HG02623 (cell line): ENCODE results near the gene MYH14.
"Not testable (repeated sequence)": the region's sequence is repeated elsewhere in the genome, so short reads cannot be mapped to it uniquely, and the experiment has no call there.

Experiments used
- ATAC-seq: cut with Tn5 transposase; IDR thresholded peaks from one replicate; pipeline ENCODE4 v1.9.1; 2021; ENCODE audit warnings: moderate library complexity; ENCODE audit not compliant: unreplicated experiment

MYH14 gene

GRCh38 chr19:50330365-50331078 lies 127.1 kb downstream of the MYH14 start:
- ATAC-seq: no peak

DNA sequence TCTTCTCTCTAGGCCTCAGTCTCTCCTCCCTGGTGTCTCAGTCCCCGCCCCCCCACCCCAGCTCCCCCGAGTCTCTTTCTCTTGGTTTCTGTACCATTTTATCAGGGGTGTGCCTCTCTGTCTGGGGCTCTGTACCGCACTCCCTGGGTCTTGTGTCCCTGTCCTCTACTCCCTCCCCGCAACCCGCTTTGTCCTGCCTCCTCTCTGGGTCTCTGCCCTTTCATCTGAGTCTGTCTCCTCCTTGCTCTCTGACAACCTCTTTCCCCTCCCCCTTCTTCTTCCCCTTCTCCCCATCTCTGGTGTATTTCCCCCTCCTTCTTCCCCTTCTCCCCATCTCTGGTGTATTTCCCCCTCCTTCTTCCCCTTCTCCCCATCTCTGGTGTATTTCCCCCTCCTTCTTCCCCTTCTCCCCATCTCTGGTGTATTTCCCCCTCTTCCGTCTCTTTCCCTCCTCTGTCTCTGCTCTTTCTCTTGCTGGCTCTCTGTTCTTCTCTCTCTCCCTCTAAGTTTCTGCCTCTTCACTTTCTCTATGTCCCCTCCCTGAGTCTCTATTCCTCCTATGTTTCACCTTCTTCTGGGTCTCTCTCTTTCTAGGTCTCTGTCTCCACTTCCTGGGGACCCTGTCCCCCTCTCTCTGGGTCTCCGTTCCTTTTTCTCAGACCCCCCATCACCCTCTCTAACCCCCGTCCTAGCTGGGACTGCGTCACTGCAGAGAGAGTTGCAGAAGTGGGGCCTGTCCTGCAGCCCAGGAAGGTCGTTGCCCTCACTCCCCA lies 128.0 kb downstream of the MYH14 start:
- ATAC-seq: no peak

- no peak for ATAC-seq
Measured at GRCh38 chr19:50331994-50332243, 128.5 kb downstream of the MYH14 start.

- no peak for ATAC-seq
Measured at GRCh38 chr19:50332244-50333038, 129.0 kb downstream of the MYH14 start.

- peak; percentile 36 for ATAC-seq
Measured at GRCh38 chr19:50333235-50333736, 129.9 kb downstream of the MYH14 start.

DNA sequence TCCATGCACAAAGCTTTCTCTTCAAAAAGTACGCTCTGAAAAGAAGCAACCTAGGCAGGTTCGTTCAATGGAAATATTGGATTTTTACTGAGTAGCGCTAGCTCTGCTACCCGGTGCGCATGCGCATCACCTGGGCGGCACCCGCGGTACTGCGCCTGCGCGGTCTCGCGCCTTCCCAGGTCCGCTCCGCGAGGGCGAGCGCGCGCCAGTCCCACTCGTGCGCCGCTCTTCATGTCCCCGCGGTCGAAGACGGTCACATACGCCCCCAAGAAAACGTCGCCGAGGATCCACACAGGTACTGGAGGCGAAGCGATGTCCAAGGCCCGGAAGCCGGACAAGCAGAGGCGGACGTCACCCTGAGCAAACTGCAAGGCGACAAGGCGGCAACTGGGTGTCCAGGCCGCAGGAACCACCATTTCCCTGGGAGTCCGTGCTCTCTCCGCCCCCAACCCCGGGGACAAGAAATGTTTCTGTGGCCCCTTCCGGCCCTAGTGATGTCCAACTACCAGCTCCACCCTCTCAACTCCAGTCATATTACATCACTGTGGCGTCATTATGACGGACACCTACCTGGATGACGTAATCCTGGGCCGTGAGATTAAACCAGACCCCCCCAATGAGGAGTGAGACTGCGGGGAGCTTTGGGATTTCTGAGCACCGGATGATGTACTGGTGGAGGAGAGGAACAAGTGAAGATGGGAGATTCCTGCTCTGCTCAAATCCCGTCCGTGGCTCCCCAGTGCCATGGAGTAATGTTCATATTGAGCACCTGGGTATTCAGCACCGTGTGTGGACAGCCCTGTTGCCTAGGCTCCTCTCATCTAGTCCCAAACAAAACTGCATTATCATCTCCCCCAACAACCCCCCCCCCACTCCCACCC lies 130.6 kb downstream of the MYH14 start:
- ATAC-seq: peak; percentile 18

DNA sequence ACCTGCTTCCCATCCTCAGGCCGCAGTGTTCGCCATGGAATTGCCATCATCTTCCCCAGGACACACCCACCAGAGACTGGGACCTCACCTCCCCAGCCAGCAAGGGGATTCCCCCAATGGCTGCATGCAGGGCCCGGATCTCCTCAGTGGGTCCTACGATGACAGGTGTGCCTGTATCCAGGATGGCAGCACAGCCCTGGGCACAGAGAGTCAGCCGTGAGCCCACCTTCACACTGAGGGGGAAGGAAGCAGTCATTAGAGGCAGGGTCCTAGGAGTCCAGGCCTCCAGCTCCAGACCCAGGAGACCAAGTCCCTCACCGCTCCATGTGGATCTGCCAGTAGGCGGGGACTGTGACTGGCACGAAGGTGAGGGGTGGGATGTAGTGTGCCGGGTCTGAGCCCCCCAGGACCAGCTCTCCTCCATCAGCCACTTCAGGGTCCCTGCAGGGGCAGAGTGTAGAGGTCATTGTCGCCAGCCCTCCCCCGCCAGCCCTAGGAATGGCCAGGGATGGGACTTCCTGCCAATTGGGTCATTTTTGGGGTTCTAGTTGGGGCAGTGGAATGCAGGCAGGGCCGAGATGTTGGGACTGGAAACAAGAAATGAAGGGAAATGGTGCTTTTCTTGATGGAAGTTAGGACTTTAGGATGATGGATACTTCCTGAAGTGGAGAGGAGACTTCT lies 131.5 kb downstream of the MYH14 start:
- no peak for ATAC-seq

- ATAC-seq: not testable (repeated sequence)
Measured at GRCh38 chr19:50337031-50337430, 133.6 kb downstream of the MYH14 start.

- no peak for ATAC-seq
Measured at GRCh38 chr19:50340331-50340730, 136.9 kb downstream of the MYH14 start.

GRCh38 chr19:50341091-50341564 lies 137.7 kb downstream of the MYH14 start:
- peak; percentile 43 for ATAC-seq

DNA sequence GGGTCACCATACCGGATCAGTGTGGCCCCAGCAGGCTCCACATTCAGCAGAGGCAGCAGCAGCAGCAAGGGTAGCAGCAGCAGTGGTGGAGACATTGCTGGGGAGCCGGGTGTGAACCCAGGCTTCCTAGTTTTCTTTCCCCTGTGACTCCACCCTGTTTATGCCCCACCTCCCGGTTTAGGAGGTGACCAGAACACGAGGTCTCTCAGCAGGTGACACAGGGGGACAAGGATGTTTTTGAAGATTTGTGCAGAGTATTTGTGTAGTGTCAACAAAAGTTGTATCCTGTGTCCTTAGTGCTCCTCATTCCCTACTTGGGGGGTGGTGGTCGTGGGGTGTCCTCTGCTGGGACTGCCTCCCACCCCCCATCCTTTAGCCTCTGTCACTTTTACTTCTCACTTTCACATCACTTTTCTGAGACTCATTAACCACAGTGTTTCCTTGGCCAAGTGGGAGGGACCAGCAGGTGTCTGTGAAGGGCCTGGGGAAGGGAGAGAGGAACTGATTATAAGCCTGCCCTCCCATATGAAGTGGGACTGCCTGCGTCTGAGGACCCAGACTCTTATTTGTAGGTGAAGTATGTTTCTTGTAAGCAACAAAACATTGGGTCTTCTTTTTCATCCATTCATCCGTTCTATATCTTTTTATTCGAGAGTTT lies 141.4 kb downstream of the MYH14 start:
- no peak for ATAC-seq

- not testable (repeated sequence) for ATAC-seq
Measured at GRCh38 chr19:50347089-50347581, 143.7 kb downstream of the MYH14 start.

DNA sequence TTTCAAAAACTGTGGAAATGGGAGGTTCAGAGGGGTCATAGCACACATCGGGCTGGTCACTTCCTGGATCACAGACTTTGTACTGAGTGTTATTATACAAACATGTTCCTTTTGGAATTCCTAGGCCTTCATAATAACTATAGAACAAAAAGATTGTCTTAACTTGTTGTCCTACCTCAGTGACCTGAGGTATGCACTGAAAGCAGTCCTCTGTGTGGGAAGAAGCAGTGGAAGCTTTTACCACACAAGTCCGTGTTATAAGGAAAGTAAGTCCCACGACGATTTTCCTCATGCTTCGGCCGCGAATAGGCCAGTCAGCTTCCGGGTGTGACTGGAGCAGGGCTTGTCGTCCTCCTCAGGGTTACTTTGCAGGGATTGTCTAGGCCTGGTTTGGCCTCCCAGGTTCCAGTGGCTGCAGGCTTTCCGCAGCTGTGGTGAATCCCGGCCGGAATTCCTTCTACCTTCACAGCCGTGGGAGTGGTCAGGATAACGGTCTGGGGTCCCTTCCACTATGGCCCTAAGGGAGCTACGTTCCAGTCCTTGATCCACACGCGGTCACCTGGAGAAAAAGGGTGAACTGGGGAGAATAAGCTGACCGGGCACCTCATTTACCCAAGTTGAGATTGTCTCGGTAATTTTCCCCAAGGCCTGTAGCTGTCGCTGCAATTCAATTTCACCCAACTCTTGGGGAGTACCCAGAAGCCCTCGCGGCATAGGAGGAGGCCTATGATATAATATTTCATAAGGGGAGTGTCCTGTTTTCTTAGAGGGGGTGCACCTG lies 146.0 kb downstream of the MYH14 start:
- ATAC-seq: no peak

DNA sequence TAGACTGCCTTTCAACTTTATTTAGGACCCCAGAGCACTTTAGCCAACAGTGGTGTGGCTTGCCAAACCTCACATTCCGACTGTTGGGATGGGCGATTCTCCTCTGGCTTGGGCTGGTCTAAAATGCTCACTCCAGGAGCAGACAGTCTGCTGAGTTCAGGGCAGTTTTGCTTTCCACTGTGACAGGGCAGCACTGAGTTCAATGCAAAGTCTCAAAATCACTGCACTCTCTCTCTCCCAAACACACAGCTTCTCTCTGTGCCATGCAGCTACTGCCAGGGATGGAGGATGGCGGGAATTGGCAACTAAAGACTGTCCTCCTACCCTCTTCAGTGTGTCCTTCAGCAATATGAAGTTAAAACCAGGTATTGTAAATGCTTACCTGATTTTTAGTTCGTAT lies 148.8 kb downstream of the MYH14 start:
- no peak for ATAC-seq

DNA sequence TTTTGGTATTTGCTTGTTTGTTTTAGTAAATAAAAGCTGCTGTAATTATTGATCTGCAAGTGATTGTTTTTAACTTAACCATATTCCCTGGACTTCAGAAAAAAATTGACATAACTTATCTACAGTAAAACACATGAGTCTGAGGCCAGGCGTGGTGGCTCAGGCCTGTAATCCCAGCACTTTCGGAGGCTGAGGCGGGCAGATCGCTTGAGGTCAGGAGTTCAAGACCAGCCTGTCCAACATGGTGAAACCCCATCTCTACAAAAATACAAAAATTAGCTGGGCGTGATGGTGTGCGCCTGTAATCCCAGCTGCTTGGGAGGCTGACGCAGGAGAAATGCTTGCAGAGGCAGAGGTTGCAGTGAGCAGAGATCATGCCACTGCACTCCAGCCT lies 150.1 kb downstream of the MYH14 start:
- not testable (repeated sequence) for ATAC-seq

GRCh38 chr19:50356691-50357177 lies 153.3 kb downstream of the MYH14 start:
- ATAC-seq: no peak

GRCh38 chr19:50357178-50358100 lies 154.0 kb downstream of the MYH14 start:
- ATAC-seq: no peak
